Ammon's horn (tissue), 1 donor: Measurements from ENCODE around the gene C2CD4D.
A peak's percentile ranks its signal among the peaks of the same experiment; 100 is the strongest.

ENCODE experiments used
- DNase-seq: peaks from one replicate; pipeline ENCODE4 v3.0.0-alpha.2; 2016; ENCODE audit warnings: low spot score

Gene C2CD4D

DNA sequence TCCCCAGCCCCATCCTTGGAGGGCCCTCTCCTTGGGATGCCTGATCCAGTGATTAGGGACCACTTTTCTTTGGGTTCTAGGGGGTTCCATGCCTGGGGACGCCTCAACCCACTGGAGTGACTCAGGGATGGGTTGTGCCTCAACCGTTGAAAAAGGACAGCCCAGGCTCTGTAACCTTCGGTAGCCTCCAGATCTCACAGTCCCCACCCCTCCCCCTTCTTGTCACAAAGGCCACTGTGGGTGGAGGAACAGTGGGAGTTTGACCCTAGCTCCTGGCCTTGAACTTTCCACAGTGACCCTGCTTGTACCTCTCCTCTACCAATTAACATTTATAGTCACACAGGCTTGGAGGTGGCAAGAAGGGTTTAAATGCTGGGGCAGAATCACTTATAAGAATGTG lies 5.4 kb downstream of the C2CD4D start:
- no peak for DNase-seq

DNA sequence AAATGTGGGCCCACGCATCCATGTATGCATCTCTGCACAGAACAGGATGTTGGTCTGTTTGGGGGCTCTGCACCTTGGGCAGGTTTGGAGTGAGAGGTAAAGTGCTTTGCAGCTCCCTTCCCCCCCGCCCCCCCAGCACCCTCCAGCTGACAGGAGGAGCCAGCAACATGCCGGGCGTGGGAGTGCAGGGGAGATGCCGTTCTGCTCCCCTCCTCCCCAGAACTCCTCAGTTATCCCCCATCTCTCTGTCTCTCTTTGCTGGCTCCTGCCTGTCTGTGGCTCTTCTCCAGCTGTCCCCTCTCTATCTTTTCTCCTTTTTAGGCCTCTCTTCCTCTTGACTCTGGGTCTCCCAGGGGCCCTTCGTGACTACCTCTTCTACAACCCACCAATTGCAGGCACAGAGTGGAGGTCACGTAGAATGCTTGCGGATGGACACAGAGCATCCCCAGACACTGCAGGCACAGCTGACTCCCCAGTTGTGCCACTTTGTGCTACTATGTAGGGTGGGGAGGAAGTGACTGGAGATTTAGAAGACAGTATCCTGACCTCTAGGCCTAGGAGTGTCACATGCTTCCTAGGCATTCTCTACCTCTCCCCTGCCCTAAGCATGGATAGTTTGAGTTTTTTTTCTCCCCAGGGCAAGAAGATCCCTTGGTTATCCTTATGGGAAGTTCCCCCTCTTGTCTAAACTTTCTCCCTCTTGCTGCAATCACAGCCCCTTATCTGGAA lies 6.3 kb downstream of the C2CD4D start:
- DNase-seq: peak; percentile 30

DNA sequence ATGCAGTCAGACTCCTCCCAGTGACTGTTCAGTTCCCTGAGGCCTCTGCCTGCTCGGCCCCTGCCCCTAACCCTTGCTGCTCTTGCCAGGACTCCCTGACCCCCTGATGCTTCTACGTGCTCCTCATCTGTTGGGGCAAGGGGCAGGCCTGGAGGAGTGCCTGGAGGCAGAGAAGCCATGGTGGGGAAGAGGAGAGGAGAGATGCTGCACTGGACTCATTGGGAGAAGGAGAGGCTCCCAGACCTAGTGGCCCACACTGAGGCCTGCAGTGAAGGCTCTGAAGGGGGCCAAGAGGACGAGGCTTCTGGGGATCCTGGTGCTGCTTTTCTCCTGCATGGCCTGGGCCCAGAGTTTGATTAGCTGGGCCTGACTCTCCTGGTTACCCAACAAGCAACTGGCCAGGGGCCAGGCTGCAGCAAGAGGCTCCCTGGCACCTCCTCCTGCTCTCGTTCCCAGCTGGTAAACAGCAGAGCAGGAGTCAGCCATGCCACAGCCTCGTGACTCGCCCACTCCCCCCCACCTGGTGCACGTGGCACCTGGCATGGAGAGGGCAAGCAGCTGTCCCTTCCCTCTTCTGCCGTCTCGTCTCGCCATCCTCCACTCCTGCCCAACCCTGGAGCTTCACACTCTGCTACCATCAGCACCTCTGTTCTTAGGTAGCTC lies 7.2 kb downstream of the C2CD4D start:
- DNase-seq: peak; percentile 71

DNA sequence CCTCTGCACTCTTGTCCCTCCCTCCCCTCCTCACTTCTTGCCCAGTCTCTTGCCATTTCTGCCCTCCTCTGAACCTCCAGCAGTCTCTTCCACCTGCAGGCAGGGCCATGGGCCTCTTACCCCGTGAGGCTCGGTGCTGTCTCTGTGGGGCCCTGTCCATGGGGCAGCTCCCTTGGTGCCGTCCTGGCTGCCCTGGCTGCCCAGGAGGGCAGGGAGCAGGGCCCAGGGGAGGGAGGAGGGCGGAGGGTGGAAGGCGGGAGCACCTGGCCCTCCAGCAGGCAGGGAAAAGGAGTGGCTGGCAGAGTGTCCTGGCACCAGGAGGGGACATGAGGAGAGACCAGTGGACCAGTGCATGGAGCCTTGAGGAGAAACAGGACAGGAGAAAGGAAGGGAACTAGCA lies 8.0 kb downstream of the C2CD4D start, which contains the start of gene RORC:
RORC (minus strand) TSS at position 198 of the 400 bp plus-strand sequence; CDS start at position 160, 38 bp downstream.
- no peak for DNase-seq

DNA sequence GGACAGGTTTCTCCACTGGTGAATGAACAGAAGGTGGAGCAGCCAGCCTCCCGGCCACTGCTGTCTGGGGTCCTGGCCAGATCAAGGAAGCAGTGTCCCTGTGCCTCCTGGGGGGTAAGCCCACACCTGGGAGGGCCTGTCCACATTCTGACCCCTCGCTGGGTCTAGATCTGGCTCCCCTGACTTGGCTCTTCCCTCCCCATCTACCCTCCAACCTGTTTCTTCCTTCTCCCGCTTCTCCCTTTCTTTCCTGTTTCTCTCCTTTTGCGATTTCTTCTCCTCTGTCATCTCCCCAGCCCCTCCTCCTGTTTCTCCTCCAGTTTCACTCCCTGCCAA lies 8.4 kb downstream of the C2CD4D start:
- no peak for DNase-seq

DNA sequence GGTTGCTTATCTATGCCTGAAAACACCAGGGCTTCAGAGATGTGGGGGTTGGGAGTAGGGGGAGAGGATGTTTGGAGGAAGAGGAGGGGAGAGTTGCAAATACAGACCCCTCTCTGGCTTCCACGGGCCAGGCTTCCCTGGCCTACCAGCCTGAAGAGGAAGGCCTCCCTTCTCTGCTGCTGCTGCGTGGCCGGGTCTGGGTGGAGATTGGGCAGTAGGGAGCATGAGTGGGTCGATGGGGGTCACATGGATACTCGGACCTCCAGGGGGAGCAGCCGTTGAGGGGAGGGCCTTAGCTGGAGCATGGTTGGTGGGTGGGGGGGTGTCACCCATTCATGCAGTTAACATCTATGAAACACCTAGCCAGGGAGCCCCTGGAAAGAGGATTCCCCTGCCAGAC lies 9.6 kb downstream of the C2CD4D start:
- DNase-seq: no peak

DNA sequence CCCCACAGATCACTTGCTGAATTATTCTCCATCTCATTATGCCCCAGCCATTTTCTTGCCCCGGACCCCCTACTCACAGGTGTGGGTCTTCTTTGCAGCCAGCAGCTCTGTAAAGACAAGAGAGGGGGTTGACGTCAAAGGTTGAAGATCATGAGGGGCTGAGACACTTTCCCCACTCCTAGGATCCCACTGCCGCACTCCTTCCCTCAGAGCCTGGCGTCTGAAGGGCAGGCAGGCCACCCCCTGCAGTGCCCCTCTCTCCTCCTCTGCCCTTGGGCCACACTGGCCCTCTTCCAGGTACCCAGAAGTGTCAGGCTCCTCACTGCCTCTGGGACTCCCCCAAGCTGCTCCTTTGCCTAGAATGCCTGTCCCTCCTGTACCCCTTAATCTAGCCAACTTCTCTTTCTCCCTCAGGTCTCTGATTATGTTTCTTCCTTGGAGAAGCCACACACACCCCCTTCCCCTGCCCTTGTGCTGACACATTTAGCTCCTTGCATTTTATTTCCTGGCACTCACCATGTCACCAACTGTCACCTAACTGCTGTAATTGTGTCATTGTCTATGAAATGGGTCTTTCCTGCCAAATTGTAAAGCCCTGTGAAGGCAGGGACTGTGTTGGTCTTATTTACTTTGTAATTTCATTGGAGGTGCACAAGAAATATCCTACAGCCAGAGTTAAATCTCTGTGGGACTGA lies 10.1 kb downstream of the C2CD4D start:
- no peak for DNase-seq

DNA sequence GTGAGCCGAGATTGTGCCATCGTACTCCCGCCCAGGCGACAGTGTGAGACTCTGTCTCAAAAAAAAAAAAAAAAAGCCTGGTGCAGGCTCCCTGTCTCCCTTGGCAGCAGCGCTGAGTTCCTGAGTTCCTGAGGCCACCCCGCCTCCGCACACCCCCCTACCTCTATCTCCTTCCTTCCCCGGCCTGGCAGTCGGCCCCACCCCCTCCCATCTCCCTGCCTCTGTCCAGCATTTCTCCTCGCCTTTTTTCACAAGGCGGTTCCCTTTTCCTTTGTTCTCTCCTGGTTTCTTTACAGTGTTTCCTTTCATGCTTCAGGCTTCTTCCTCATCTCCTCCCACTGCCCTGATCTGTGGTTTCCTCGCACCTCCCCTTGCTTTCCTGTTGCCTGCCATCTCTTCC lies 10.7 kb downstream of the C2CD4D start:
- DNase-seq: no peak

DNA sequence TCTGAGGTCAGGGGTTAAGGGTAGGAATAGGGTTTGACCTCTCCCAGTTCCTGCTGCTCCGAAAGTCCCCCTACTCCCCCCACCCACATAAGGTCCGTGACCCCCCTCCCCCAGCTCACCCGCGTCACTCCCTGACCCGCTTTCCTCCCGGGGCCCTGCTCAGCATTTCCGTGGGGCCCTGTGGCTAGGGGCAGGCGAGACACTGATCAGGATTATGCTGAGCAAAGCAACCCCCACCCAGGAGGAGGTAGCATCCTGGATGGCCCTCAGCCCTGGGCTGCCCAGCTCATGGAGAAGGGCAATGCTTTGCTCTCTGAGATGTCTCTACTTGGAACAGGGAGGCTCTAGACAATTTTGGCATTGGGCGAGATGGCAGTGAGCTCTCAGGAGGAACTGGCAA lies 11.8 kb downstream of the C2CD4D start:
- no peak for DNase-seq

DNA sequence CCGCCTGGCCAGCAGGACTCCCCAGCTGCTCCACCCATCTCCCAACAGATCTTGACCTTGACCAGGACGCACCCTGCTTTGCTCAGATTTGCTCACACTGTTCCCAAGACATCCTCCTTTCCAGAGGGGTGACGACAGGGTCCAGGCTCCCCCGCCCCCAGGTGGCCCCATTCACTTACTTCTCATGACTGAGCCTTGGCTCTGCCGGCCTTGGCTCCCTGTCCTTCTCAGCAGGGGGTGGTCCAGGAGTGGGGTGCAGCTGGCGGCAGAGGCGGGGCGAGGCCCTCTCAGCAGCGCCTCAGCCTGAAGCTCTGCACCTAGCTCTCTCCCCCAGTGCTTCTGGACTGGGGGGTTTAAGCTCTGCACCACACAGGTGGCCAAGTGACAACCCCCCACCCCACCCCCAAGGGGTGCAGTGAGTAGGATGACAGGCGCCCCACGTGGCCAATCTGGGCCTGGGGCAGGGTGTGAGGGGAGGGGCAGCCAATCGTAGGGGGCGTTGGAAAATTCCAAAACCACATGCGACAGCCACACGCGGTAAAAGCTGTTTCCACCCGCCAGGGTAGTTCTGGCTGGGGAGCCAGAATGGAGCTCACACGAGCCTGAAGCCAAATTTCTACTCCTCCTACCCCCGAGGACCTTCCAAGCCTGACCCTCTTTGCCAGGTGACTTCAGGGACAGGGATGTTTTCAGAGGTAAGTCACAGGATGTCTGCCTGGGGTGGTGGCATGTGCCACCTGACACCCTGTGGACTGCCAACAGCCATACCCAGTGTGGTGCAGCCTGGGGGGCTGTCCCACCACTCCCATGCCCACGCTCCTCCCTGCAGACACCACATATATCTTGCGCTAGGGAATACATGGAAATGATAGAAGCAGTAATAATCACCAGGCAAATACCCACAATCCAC lies 13.6 kb downstream of the C2CD4D start:
- no peak for DNase-seq

DNA sequence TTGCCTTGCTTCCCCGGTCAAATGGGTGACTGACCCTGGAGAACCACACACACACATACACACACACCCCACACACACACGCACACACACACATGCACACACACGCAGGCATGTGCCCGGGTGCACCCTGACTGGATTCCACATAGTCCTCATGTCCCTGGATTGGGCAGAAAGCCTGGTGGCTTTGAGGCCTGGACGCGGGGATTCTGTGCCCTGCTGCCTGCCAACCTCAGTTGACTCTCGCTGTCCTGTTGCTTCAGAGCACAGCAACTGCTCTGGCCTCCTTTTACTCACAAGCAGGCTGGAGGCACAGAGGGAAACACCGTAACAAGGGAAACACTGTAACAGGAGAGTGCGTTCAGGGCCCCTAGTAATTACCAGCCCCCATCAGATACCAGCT lies 14.4 kb downstream of the C2CD4D start:
- DNase-seq: no peak

DNA sequence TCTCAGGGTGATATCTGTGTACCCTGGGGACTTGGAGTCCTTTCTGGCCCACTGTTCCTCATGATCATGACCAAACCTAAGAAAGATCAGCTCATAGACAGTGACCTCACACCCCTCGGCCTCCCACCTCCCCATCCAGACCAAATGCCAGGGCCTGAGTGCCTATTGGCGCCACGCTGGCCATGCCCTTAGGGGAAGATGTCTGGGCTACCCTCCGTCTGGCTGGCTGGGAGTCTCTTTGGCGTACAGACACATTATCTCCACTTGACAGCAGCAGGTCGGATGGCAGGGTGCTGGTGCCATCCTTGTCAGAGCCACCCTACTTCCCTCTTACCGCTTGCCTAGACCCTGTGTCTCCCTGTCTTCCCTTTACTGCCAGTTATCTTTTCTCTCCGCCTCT lies 16.4 kb downstream of the C2CD4D start:
- DNase-seq: no peak

DNA sequence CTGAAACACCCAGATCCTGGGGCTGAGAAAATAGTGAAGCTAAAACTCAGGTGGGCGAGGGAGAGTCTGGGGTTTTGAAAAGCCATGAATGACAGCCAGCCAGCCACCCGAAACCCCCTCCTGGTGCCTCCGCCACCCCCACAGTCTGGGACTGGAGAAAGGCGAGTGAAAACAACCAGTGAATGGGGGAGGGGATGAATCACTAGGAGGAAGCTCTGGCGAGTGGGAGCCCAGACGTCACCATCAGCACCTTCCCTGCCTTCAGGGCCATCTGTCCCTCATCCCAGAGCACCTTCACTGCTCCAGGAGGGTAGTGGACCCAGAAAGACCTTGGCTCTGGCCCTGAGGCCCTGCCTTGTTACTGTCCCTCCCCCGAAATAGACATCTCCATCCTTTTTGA lies 17.2 kb downstream of the C2CD4D start:
- DNase-seq: no peak

DNA sequence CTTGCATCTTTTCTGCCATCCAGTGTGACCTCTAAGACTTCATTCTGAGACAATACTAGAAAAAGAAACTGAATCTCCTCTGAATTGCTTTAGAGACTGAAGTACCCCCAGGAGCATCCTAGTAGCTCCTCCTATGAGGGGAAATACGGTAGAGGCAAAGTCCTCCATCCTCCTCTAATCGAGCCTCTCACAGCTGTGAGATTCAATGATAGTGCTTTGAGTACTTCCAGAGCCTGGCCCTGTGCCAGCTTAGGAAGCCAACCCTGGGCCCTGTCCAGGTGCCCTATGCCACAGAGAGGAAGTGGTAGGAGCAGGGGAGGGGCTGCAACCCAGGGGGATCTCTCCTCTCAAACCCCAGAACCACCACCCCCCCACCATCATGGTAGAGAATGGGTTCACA lies 18.7 kb downstream of the C2CD4D start:
- DNase-seq: no peak

DNA sequence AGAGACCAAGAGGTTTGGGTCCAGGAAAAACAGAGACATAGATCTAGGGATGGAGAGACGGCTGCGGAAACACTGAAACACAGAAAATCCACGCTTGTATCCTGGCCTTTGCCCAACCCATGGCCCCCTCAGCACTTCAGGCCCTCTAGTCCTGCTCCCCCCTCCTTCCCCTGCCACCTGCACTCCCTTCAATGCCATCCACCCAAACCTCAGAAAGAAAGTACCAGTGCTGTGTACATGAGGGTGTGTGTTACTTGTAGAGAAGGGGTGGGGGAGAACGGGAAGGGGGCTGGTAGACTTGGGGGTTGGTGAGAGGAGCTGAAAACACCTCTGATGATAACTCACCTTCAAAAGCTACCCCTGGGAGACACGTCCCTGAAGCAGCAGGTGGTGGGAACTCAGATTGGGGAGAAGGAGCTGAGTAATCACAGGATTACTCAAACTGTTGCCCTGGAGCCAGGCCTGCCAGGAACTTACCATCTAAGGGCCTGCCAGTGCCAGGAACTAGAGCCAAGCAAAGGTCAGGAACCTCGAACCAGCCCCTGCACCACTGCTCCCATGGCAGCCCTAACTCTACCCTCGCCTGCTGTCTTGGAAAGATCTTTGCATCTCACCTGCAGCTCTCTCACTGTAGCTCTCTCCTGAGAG lies 19.5 kb downstream of the C2CD4D start:
- no peak for DNase-seq

DNA sequence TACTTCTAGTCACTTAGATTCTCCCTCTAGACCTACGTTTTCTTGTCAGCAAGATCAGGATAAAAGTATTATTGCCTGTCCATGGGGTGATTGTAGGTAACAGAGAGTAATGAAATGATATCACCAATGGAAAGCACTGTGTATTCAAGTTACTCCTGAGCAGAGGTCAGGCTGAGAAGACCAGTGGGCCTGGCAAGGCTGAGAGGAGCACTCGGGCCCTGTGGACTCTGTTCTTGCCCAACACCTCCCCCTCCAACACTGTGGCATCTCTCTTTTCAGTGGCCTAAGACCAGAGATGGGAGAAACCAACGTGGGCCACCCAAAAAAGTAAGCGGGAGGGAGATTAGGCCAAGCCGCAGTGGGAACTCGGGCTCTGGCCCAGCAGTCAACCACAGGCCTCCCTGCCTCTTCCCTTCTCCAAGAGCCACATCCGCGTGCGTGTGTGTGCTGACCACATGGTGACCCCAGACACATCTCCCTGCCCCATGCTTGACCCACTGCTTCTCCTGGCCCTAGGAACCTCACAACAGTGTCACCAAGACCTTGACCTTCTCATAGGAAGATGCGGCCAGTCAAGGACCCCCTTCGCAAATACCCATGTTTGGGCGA lies 20.3 kb downstream of the C2CD4D start:
- DNase-seq: no peak

DNA sequence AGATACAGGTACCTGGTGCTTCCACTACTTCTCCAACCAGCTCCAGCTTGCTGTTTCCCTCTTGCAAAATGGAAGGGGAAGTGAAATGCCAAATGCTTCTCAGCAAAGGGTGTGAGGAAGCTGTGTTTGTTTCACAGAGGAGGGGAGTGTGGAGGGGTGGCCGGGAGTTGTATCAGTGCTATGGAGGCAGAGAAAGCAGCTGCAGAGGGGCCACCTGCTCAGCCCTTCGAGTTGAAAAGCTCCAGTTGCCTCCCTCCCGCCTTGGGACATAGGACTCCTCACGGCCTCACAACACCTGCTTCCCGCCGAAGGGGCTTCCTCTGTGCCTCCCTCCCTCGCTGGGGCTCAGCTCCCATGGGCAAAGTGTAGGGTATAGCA lies 22.3 kb downstream of the C2CD4D start:
- no peak for DNase-seq

DNA sequence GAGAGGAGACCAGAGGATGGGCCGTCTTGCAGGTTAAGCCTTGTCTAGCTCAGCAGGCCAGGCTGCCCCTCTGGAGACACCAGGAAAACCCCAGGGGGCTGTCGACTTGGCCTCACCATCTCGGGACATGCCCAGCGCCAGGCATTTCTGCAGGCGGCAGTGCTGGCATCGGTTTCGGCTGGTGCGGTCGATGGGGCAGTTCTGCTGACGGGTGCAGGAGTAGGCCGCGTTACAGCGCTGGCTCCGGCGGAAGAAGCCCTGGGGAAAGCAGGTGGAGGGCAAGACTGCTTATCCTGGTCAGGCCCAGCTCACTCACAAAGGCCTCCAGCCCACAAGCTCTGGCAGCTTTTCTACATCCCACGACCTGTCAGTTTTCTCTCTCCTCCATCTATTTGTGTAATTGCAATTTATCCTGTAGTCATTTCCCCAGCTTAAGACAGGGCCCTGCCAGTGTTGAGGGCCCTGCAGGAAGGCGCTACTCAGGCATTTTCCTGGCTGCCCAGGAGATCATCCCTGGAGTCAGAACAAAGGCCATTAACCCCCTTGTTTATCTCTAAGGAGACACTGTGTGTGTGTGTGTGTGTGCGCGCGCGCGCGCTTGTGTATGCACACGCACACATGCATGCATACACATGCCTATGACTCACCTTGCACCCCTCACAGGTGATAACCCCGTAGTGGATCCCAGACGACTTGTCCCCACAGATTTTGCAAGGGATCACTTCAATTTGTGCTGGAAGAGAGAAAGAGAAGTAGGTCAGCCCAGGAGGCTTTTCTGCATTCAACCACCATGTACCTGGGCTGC lies 22.9 kb downstream of the C2CD4D start:
- DNase-seq: no peak

DNA sequence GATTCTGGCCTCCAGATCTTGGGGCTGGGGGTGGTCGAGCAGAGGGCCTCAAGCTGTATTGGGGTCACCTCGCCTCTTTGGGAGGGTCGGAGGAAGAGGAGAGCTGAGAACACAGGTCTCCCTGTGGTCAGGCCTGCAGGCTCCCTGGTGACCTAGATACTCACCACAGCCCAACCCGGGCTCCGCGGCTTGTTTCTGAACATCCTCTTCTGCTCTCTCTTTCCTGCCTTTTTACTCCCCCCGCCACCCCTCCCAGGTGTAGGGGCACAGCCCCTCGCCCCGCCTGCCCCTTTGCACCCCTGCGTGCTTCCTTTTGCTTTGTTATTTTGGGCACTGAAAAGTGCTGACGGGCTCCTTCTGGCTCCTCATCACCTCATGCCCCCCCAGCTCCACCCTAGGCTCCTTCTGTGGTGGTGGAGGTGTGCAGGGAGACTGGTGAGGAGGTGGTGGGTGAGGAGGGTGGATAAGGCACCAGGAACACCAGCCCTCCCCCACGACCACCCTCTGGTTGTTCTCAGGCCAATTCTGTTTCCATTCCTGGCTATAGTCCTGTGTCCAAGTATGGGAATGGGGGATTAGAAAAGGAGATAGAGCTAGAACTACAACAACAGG lies 23.8 kb downstream of the C2CD4D start:
- DNase-seq: no peak

DNA sequence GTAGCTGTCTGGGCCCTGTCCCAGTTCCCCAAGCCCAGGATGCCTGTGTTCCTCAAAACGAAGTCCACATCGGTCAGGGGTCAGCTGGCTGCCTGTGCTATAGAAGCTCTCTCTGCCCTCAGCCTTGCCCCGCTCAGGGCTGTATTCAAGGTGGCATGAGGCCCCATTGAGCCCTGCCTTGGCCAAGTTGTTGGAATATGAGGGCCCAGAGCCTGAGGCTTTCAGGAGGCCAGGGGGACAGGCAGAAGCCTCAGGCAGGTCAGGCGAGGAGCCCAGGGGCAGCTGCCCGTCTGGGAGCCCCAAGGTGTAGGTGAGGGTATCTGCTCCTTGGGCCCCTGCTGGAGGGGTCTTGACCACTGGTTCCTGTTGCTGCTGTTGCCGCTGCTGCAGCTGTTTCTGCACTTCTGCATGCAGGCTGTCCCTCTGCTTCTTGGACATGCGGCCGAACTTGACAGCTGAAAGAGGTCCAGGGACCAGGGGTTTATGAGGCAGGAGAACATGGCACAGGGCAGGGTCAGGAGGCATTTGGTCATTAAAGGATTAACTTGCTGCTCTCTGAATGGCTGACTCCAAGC lies 24.6 kb downstream of the C2CD4D start:
- DNase-seq: no peak
